Right atrium auricular region (tissue), 2 donors: ENCODE data around the gene SCAI. TPM values are rescaled to one million over a fixed set of nuclear protein-coding genes. Genes with fewer than 3 reads are reported as not detected.

Experiments
- DNase-seq: peaks from one replicate; pipeline ENCODE4 v3.0.0-alpha.2; 2019; ENCODE audit warnings: low spot score
- H3K27ac ChIP-seq, 2 donors: fragments of 200-600 bp; sonication (generic); 1 replicate in 1 of 2; 2 replicates in 1 of 2; pipeline ENCODE4 v1.5.1; 2016 to 2019
- H3K27me3 ChIP-seq, 2 donors: fragments of 200-600 bp; sonication (generic); one replicate each; pipeline versions ENCODE4 v1.5.1 to v1.6.0; 2017 to 2019
- H3K36me3 ChIP-seq: fragments of 200-600 bp; sonication (generic); one replicate; pipeline ENCODE4 v1.5.1; 2016
- H3K4me1 ChIP-seq, 2 donors: fragments of 200-600 bp; sonication (generic); one replicate each; pipeline versions ENCODE4 v1.5.1 to v1.6.0; 2017 to 2019
- H3K4me3 ChIP-seq, 2 donors: fragments of 200-600 bp; sonication (generic); 1 replicate in 1 of 2; 2 replicates in 1 of 2; pipeline ENCODE4 v1.5.1; 2017 to 2019; ENCODE audit warnings: mild to moderate bottlenecking in 1 of 2, moderate library complexity in 1 of 2
- H3K9me3 ChIP-seq, 2 donors: fragments of 200-600 bp; sonication (generic); one replicate each; pipeline ENCODE4 v1.5.1; 2019
- CTCF ChIP-seq, 2 donors: fragments of 200-600 bp; sonication (generic); IDR thresholded peaks; one replicate each; pipeline ENCODE4 v1.5.1; 2019; ENCODE audit warnings: antibody characterized with exemption in 2 of 2
- total RNA-seq, 2 donors: library from RNA; depleted of rRNA; stranded (reverse); fragments of >200 nt; gene quantifications; one replicate each; pipeline ENCODE4 v1.1.0, GENCODE V29; 2016

The SCAI gene
- total RNA-seq, 2 donors from 2014 or later = 4.0 to 5.3 TPM

DNA sequence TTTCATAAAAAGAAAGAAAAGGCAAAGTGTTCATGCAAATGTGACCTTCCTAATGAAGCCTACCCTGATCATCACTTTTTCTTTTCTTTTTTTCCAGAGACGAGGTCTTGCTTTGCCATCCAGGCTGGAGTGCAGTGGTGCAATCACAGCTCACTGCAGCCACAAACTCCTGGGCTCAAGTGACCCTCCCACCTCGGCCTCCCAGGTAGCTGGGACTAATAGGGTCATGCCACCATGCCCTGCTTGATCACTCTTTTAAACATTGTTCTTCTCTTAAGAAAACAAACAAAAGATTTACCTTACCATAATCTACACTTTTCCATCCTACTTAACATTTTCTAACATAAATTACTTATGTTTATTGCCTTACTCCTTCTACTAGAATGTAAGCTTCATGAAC, 193.9 kb downstream of the SCAI start:
- no peaks in the 10 kb centered on the region for H3K36me3 ChIP-seq
- no peaks in the 10 kb centered on the region for H3K4me1 ChIP-seq
- no peak overlapping the region for H3K4me3 ChIP-seq
- no peak for DNase-seq
- TF ChIP-seq CTCF (IDR thresholded peaks at IDR 0.05) = no peak
- H3K9me3 ChIP-seq = no peaks in the 10 kb centered on the region
- H3K27me3 ChIP-seq = no peaks in the 10 kb centered on the region
- no peak overlapping the region for H3K27ac ChIP-seq

DNA sequence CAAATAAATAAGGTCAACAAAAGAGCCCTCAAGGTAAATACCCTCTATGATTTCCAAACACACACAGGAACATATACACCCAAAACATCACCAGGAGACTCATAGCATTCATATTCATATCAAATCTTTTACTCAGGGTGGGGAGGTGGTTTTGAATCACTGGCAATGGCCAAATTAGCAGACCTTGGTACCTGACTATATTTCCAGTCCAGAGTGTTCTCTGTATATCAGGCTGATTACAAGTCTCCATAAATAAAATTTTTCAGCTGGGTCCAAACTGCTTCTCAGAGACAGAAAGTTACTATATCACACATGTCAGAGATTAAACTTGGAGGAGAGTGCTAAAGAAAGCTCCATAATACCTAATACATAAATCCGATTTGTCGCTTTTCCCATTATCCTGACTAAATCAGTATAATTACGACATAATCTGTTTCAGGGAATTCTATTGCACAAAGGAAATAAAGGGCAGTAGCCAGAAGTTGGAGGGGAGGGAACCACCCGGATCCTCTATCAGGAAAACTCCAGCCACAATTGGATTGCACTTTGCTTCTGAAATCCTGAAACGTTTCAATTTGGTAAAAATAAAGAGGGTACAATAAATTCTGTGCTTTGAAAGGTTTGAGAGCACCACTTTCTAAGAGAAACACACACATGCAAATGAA, 195.5 kb downstream of the SCAI start:
- H3K27ac ChIP-seq = no peak overlapping the region
- no peak for TF ChIP-seq CTCF (IDR thresholded peaks at IDR 0.05)

DNA sequence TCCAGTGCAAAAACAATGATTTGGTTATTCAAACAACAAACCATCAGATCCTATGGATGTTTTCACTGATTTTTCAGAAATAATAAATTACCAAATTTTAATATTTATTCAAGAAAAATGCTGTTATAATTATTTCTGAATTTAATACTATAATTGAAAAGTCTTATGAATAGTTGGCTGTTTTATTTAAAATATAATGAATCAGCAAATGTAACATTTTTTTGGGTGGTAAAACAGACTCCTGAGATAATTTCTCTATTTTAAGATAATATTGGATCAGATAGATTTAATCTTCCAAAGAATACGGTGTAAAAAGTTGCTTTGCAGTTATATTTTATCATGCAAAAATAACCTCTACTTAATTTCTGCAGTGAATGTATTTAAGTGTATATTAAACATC, 197.2 kb downstream of the SCAI start:
- DNase-seq = no peak
- Histone ChIP-seq H3K36me3 (no peaks in the 10 kb centered on the region), H3K4me3 (no peak overlapping the region), H3K4me1 (peaks cover 0 to 9% of the 10 kb centered on the region in 2 donors), H3K27ac (no peak overlapping the region), H3K27me3 (no peaks in the 10 kb centered on the region), H3K9me3 (no peaks in the 10 kb centered on the region)
- no peak for TF ChIP-seq CTCF (IDR thresholded peaks at IDR 0.05)

More for the DNA sequence above, 195.5 kb downstream of the SCAI start:
- H3K4me1 ChIP-seq = no peaks in the 10 kb centered on the region
- no peak for DNase-seq
- H3K4me3 ChIP-seq = no peak overlapping the region
- no peaks in the 10 kb centered on the region for H3K36me3 ChIP-seq
- H3K9me3 ChIP-seq = no peaks in the 10 kb centered on the region
- no peaks in the 10 kb centered on the region for H3K27me3 ChIP-seq

- Histone ChIP-seq H3K27ac (peak overlapping the region; percentile 95 to 96), H3K4me1 (peaks cover 0 to 17% of the 10 kb centered on the region in 2 donors), H3K36me3 (no peaks in the 10 kb centered on the region), H3K4me3 (peak overlapping the region; percentile 87 to 89), H3K27me3 (no peaks in the 10 kb centered on the region), H3K9me3 (no peaks in the 10 kb centered on the region)
- TF ChIP-seq CTCF (IDR thresholded peaks at IDR 0.05) = no peak
- DNase-seq = peak; percentile 69
Measured at GRCh38 chr9:124941679-124942561, 201.4 kb downstream of the SCAI start.

DNA sequence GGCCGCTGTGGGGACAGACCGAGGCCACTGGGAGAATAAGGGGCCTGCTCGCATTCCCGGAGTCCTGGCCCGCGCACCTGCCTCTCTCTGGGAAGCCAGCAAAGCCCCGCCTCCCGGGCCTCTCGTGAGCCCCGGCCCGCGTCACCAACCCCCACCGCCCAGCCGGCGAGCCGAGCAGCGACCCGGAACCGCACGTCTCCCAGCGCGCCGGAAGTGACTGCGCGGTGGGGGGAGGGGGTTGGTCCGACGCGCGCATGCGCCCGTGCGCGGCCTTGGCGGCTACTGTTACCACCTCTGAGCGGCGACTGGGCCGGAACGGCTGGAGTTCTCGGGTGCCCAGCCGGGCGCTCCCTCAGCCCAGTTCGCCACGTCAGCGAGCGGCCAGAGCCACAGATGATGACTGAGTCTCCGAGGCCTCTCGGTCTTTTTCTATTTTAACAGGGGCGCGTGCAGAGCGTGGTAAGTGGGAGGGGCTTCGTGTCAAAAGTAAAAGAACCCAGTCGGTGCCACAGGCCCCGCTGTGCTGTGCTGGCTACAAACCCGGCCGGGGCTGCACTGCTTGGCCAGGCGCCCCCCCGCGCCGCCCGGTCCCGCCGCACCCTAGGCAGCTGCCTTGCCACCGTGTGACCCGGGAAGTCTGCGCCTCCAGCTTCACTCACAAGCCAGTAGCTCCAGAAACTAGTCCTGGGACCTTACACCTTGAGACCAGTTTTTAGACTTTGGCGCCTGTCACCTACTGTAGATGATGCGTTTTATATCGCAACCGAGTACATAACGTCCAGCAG, 202.2 kb downstream of the SCAI start, which contains the start of gene GOLGA1:
TSS of gene GOLGA1 (minus strand) at position 190 of the 785 bp plus-strand sequence. CDS start 2,372 bp downstream, outside the sequence.
- H3K4me3 ChIP-seq = peak within 1 kb of the TSS; percentile 87 to 89
- H3K27me3 ChIP-seq = no peaks in the 10 kb centered on the region
- peaks cover 4% of the 10 kb centered on the region for H3K36me3 ChIP-seq
- DNase-seq = peak; percentile 96
- H3K9me3 ChIP-seq = no peaks in the 10 kb centered on the region
- peaks cover 0 to 17% of the 10 kb centered on the region in 2 donors for H3K4me1 ChIP-seq
- peak within 1 kb of the TSS; percentile 95 to 96 for H3K27ac ChIP-seq
- no peak for TF ChIP-seq CTCF (IDR thresholded peaks at IDR 0.05)
